Right atrium auricular region (tissue), 2 donors: ENCODE results near the gene OR11H7. TPM values are rescaled to one million over a fixed set of nuclear protein-coding genes. Genes with fewer than 3 reads are reported as not detected.
"Not testable (repeated sequence)": the region's sequence is repeated elsewhere in the genome, so short reads cannot be mapped to it uniquely, and the experiment has no call there.

ENCODE experiments used
- DNase-seq: peaks from one replicate; pipeline ENCODE4 v3.0.0-alpha.2; 2019; ENCODE audit warnings: low spot score
- H3K27ac ChIP-seq, 2 donors: fragments of 200-600 bp; sonication (generic); 1 replicate in 1 of 2; 2 replicates in 1 of 2; pipeline ENCODE4 v1.5.1; 2016 to 2019
- H3K27me3 ChIP-seq, 2 donors: fragments of 200-600 bp; sonication (generic); one replicate each; pipeline versions ENCODE4 v1.5.1 to v1.6.0; 2017 to 2019
- H3K36me3 ChIP-seq: fragments of 200-600 bp; sonication (generic); one replicate; pipeline ENCODE4 v1.5.1; 2016
- H3K4me1 ChIP-seq, 2 donors: fragments of 200-600 bp; sonication (generic); one replicate each; pipeline versions ENCODE4 v1.5.1 to v1.6.0; 2017 to 2019
- H3K4me3 ChIP-seq, 2 donors: fragments of 200-600 bp; sonication (generic); 1 replicate in 1 of 2; 2 replicates in 1 of 2; pipeline ENCODE4 v1.5.1; 2017 to 2019; ENCODE audit warnings: mild to moderate bottlenecking in 1 of 2, moderate library complexity in 1 of 2
- H3K9me3 ChIP-seq, 2 donors: fragments of 200-600 bp; sonication (generic); one replicate each; pipeline ENCODE4 v1.5.1; 2019
- CTCF ChIP-seq, 2 donors: fragments of 200-600 bp; sonication (generic); IDR thresholded peaks; one replicate each; pipeline ENCODE4 v1.5.1; 2019; ENCODE audit warnings: antibody characterized with exemption in 2 of 2
- total RNA-seq, 2 donors: library from RNA; depleted of rRNA; stranded (reverse); fragments of >200 nt; gene quantifications; one replicate each; pipeline ENCODE4 v1.1.0, GENCODE V29; 2016

The OR11H7 gene
- total RNA-seq, 2 donors from 2014 or later: not detected

- H3K36me3 ChIP-seq: no peaks in the 10 kb centered on the region
- H3K4me3 ChIP-seq: no peak overlapping the region
- no peaks in the 10 kb centered on the region for H3K27me3 ChIP-seq
- TF ChIP-seq CTCF (IDR thresholded peaks at IDR 0.05): no peak
- no peaks in the 10 kb centered on the region for H3K9me3 ChIP-seq
- DNase-seq: no peak
- no peaks in the 10 kb centered on the region for H3K4me1 ChIP-seq
- no peak overlapping the region for H3K27ac ChIP-seq
Observed at GRCh38 chr14:20191396-20191795, 37.4 kb upstream of the OR11H7 start.

DNA sequence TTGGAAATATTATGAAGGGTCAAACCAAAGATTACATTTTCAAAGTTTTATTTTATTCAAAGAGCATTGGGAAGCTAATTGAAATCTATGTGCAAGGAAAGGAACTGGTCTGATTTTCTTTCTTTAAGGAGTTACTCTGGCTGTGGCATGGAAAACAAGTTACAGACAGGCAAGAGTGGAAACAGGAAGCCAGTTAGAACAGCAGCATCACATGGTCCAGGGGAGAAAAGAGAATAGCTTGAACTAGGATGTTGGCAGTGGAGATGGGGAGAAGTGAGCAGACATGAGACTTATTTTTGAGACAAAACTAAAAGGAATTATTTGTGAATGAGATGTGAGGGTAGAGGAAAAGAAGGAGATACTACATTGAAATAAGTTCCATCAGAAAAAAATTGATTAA lies 34.7 kb upstream of the OR11H7 start:
- no peaks in the 10 kb centered on the region for H3K4me1 ChIP-seq
- no peaks in the 10 kb centered on the region for H3K27me3 ChIP-seq
- H3K36me3 ChIP-seq: no peaks in the 10 kb centered on the region
- no peak for DNase-seq
- no peaks in the 10 kb centered on the region for H3K9me3 ChIP-seq
- no peak overlapping the region for H3K27ac ChIP-seq
- no peak overlapping the region for H3K4me3 ChIP-seq
- TF ChIP-seq CTCF (IDR thresholded peaks at IDR 0.05): no peak

DNA sequence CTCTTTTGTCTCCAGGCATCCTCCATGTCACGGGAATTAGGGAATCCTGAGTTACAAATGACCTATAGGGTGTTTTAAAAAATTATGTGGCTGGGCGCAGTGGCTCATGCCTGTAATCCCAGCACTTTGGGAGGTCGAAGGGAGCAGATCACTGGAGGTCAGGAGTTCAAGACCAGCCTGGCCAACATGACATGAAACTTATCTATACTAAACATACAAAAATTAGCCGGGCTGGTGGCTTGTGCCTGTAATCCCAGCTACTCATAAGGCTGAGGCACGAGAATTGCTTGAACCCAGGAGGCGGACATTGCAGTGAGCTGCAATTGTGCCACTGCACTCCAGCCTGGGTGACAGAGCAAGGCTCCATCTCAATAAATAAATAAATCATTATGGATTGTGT lies 33.6 kb upstream of the OR11H7 start:
- H3K4me1 ChIP-seq, H3K27ac ChIP-seq, H3K27me3 ChIP-seq, H3K4me3 ChIP-seq, H3K36me3 ChIP-seq, DNase-seq, H3K9me3 ChIP-seq: not testable (repeated sequence)

GRCh38 chr14:20195911-20196310 lies 32.9 kb upstream of the OR11H7 start:
- Histone ChIP-seq H3K9me3 (no peaks in the 10 kb centered on the region), H3K4me1 (no peaks in the 10 kb centered on the region), H3K27me3 (no peaks in the 10 kb centered on the region), H3K36me3 (no peaks in the 10 kb centered on the region), H3K4me3 (no peak overlapping the region), H3K27ac (no peak overlapping the region)
- TF ChIP-seq CTCF (IDR thresholded peaks at IDR 0.05): no peak
- no peak for DNase-seq

- no peak overlapping the region for H3K27ac ChIP-seq
- no peaks in the 10 kb centered on the region for H3K9me3 ChIP-seq
- DNase-seq: no peak
- H3K27me3 ChIP-seq: no peaks in the 10 kb centered on the region
- H3K36me3 ChIP-seq: no peaks in the 10 kb centered on the region
- TF ChIP-seq CTCF (IDR thresholded peaks at IDR 0.05): no peak
- no peaks in the 10 kb centered on the region for H3K4me1 ChIP-seq
- no peak overlapping the region for H3K4me3 ChIP-seq
Observed at GRCh38 chr14:20197459-20197858, 31.3 kb upstream of the OR11H7 start.

DNA sequence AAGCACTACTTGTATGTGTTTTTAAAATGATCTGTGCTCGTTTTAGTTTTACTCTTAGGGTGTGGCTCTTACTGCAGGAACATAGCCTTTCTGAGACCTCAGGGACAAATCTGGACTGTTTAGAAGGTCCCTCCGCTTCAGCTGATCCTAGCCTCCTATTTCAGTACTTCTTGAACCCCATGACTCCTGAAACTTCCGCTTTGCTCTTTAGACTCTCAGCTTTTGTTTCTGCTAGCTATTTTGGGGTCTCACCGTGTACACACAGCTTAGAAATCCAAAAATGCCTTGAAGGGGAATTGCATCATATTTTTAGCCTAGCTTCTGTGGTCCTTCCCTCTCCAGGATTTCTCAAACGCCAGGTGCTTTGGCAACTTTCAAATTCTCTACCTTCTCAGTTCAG lies 29.8 kb upstream of the OR11H7 start:
- Histone ChIP-seq H3K4me3 (no peak overlapping the region), H3K36me3 (no peaks in the 10 kb centered on the region)
- TF ChIP-seq CTCF (IDR thresholded peaks at IDR 0.05): no peak

More for the DNA sequence above, 29.8 kb upstream of the OR11H7 start:
- Histone ChIP-seq H3K27ac (no peak overlapping the region), H3K4me1 (no peaks in the 10 kb centered on the region), H3K27me3 (no peaks in the 10 kb centered on the region), H3K9me3 (no peaks in the 10 kb centered on the region)
- no peak for DNase-seq
